H1 (cell line): Measurements from ENCODE around the gene REM2. TPM values are rescaled to one million over a fixed set of nuclear protein-coding genes. Genes with fewer than 3 reads are reported as not detected.

ENCODE experiments used
- CEBPB ChIP-seq: IDR thresholded peaks from 2 replicates; pipeline ENCODE4 v1.6.1; 2012; ENCODE audit warnings: low read depth, low read length
- MAFK ChIP-seq: IDR thresholded peaks from 2 replicates; pipeline ENCODE4 v1.6.1; 2012; ENCODE audit warnings: low read depth, mild to moderate bottlenecking, improper control_type of control experiment, low read length
- MAX ChIP-seq: IDR thresholded peaks from 2 replicates; pipeline ENCODE4 v1.6.1; 2012; ENCODE audit warnings: inconsistent platforms
- PHF8 ChIP-seq: fragments of 200-600 bp; sonication (generic); conservative IDR thresholded peaks from 2 replicates; pipeline ENCODE4 v1.7.1; 2012; ENCODE audit warnings: low read depth, mild to moderate bottlenecking, inconsistent platforms, low read length, moderate library complexity
- POU5F1 ChIP-seq: IDR thresholded peaks from 2 replicates; pipeline ENCODE4 v1.6.1; 2011; ENCODE audit warnings: low read depth, mild to moderate bottlenecking, low read length, moderate library complexity
- RXRA ChIP-seq: IDR thresholded peaks from 2 replicates; pipeline ENCODE4 v1.6.1; 2011; ENCODE audit warnings: low read depth, mild to moderate bottlenecking, low read length, moderate library complexity; ENCODE audit not compliant: insufficient read depth
- TCF12 ChIP-seq: IDR thresholded peaks from 2 replicates; pipeline ENCODE4 v1.6.1; 2011; ENCODE audit warnings: low read depth, mild to moderate bottlenecking, low read length
- YY1 ChIP-seq: IDR thresholded peaks from 2 replicates; pipeline ENCODE4 v1.6.1; 2011; ENCODE audit warnings: low read depth, mild to moderate bottlenecking, low read length
- polyA plus RNA-seq, 7 experiments: library from polyadenylated mRNA; depleted of rRNA in 3 of 7; stranded (reverse) in 5 of 7; unstranded in 2 of 7; fragments of >200 nt in 5 of 7; fragments of 200-250 nt in 2 of 7; gene quantifications; 1 replicate in 5 of 7; 2 replicates in 1 of 7; 4 replicates in 1 of 7; pipeline versions ENCODE4 v1.2.1 to v1.2.3, GENCODE V29; 2011 to 2013; ENCODE audit warnings: missing spikeins in 2 of 7, mixed read lengths in 2 of 7
- total RNA-seq: library from RNA; stranded (reverse); fragmentation: NEBNext Ultra II Directional; extraction: Animal tissue kit (Norgen Biotek cat#: 25700); gene quantifications from 2 replicates; pipeline ENCODE4 v1.2.1, GENCODE V29; 2021
- TF ChIP-seq, protein P1 (sequence below): fragments of 300-600 bp; sonication (generic); IDR thresholded peaks from 2 replicates; pipeline ENCODE4 v1.7.1; 2012; ENCODE audit warnings: low read length, moderate library complexity, mild to moderate bottlenecking, inconsistent platforms; ENCODE audit not compliant: insufficient replicate concordance

REM2 gene
- total and polyA plus RNA-seq, 2 of the 8 experiments (the other 6 are each of a cell fraction or from before 2014, with no cell fraction given): 1.00 to 1.1 TPM

DNA sequence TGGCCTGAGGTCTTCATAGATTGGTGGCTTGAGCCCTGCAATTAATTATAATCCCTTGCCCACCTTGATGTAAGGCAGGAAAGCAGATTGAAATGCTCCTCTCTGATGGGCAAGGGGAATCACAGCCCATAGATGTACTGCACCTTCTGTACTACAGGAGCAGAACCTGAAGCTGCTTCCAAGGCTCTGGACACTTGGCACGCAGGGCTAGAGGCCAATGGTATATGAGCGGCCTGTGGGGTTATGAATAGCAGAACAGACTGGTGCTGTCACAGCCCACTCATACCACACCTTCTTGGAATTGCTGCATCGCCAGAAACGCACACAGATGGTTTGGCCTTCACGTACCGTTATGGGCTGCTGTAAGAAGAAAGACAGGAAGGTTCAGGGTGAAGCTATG, 37.7 kb downstream of the REM2 start (continued):
- TF ChIP-seq, protein P1, sequence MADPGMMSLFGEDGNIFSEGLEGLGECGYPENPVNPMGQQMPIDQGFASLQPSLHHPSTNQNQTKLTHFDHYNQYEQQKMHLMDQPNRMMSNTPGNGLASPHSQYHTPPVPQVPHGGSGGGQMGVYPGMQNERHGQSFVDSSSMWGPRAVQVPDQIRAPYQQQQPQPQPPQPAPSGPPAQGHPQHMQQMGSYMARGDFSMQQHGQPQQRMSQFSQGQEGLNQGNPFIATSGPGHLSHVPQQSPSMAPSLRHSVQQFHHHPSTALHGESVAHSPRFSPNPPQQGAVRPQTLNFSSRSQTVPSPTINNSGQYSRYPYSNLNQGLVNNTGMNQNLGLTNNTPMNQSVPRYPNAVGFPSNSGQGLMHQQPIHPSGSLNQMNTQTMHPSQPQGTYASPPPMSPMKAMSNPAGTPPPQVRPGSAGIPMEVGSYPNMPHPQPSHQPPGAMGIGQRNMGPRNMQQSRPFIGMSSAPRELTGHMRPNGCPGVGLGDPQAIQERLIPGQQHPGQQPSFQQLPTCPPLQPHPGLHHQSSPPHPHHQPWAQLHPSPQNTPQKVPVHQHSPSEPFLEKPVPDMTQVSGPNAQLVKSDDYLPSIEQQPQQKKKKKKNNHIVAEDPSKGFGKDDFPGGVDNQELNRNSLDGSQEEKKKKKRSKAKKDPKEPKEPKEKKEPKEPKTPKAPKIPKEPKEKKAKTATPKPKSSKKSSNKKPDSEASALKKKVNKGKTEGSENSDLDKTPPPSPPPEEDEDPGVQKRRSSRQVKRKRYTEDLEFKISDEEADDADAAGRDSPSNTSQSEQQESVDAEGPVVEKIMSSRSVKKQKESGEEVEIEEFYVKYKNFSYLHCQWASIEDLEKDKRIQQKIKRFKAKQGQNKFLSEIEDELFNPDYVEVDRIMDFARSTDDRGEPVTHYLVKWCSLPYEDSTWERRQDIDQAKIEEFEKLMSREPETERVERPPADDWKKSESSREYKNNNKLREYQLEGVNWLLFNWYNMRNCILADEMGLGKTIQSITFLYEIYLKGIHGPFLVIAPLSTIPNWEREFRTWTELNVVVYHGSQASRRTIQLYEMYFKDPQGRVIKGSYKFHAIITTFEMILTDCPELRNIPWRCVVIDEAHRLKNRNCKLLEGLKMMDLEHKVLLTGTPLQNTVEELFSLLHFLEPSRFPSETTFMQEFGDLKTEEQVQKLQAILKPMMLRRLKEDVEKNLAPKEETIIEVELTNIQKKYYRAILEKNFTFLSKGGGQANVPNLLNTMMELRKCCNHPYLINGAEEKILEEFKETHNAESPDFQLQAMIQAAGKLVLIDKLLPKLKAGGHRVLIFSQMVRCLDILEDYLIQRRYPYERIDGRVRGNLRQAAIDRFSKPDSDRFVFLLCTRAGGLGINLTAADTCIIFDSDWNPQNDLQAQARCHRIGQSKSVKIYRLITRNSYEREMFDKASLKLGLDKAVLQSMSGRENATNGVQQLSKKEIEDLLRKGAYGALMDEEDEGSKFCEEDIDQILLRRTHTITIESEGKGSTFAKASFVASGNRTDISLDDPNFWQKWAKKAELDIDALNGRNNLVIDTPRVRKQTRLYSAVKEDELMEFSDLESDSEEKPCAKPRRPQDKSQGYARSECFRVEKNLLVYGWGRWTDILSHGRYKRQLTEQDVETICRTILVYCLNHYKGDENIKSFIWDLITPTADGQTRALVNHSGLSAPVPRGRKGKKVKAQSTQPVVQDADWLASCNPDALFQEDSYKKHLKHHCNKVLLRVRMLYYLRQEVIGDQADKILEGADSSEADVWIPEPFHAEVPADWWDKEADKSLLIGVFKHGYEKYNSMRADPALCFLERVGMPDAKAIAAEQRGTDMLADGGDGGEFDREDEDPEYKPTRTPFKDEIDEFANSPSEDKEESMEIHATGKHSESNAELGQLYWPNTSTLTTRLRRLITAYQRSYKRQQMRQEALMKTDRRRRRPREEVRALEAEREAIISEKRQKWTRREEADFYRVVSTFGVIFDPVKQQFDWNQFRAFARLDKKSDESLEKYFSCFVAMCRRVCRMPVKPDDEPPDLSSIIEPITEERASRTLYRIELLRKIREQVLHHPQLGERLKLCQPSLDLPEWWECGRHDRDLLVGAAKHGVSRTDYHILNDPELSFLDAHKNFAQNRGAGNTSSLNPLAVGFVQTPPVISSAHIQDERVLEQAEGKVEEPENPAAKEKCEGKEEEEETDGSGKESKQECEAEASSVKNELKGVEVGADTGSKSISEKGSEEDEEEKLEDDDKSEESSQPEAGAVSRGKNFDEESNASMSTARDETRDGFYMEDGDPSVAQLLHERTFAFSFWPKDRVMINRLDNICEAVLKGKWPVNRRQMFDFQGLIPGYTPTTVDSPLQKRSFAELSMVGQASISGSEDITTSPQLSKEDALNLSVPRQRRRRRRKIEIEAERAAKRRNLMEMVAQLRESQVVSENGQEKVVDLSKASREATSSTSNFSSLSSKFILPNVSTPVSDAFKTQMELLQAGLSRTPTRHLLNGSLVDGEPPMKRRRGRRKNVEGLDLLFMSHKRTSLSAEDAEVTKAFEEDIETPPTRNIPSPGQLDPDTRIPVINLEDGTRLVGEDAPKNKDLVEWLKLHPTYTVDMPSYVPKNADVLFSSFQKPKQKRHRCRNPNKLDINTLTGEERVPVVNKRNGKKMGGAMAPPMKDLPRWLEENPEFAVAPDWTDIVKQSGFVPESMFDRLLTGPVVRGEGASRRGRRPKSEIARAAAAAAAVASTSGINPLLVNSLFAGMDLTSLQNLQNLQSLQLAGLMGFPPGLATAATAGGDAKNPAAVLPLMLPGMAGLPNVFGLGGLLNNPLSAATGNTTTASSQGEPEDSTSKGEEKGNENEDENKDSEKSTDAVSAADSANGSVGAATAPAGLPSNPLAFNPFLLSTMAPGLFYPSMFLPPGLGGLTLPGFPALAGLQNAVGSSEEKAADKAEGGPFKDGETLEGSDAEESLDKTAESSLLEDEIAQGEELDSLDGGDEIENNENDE: no peak
- TF ChIP-seq POU5F1 (no peak), RXRA (no peak), CEBPB (no peak), MAX (no peak), MAFK (no peak), YY1 (no peak), PHF8 (no peak), TCF12 (no peak)
- TF ChIP-seq, all 59 proteins: peak for 0
